H1 (cell line): ENCODE results near the gene ANKRD9. TPM values are rescaled to one million over a fixed set of nuclear protein-coding genes. Genes with fewer than 3 reads are reported as not detected.

Experiments
- CTCF ChIA-PET: fragments of 300-600 bp; sonication (Branson Sonifier 250); formaldehyde crosslinking; loops from one replicate; lab custom pipeline; 2021; ENCODE audit not compliant: partially characterized antibody; lab: Charles Lee
- POLR2A ChIA-PET: fragments of 300-600 bp; sonication (Branson Sonifier 250); formaldehyde crosslinking; loops from one replicate; lab custom pipeline; 2021; ENCODE audit warnings: inconsistent platforms; ENCODE audit not compliant: partially characterized antibody; lab: Charles Lee
- DNase-seq, 2 experiments: peaks; one replicate each; pipeline versions ENCODE4 v3.0.0 to v3.0.0-alpha.2; 2010 to 2022; ENCODE audit warnings: low spot score in 2 of 2, low read depth in 1 of 2, mixed read lengths in 1 of 2
- FAIRE-seq: peaks from 2 replicates; lab custom pipeline; 2011; peaks lifted over from hg19 to GRCh38; lab: Jason Lieb, UNC
- H2AFZ ChIP-seq: 2 replicates; pipeline ENCODE4 v1.8.1; 2012; ENCODE audit warnings: low read length, inconsistent platforms
- H2AK5ac ChIP-seq: 2 replicates; pipeline ENCODE4 v1.6.1; 2013; ENCODE audit warnings: low read depth, low read length
- H2BK120ac ChIP-seq: replicated peaks from 2 replicates; pipeline ENCODE3; 2013; ENCODE audit warnings: low read depth, low read length, inconsistent platforms
- H2BK12ac ChIP-seq: 2 replicates; pipeline ENCODE4 v1.6.1; 2013; ENCODE audit warnings: low read depth, low read length
- H2BK15ac ChIP-seq: 2 replicates; pipeline ENCODE4 v1.6.1; 2013; ENCODE audit warnings: low read length
- H2BK20ac ChIP-seq: 2 replicates; pipeline ENCODE4 v1.6.1; 2013; ENCODE audit warnings: low read length
- H2BK5ac ChIP-seq: 2 replicates; pipeline ENCODE4 v1.6.1; 2013; ENCODE audit warnings: low read depth, low read length
- H3K14ac ChIP-seq: 2 replicates; pipeline ENCODE4 v1.6.1; 2013; ENCODE audit warnings: inconsistent platforms; ENCODE audit not compliant: insufficient read length
- H3K18ac ChIP-seq: 2 replicates; pipeline ENCODE4 v1.6.1; 2013; ENCODE audit warnings: low read length; ENCODE audit errors: extremely low read depth
- H3K23ac ChIP-seq: 2 replicates; pipeline ENCODE4 v1.6.1; 2013; ENCODE audit warnings: inconsistent platforms; ENCODE audit not compliant: insufficient read length
- H3K23me2 ChIP-seq: 2 replicates; pipeline ENCODE4 v1.6.1; 2013; ENCODE audit warnings: low read depth, low read length
- H3K27ac ChIP-seq: 2 replicates; pipeline ENCODE4 v1.6.1; 2011; ENCODE audit warnings: low read depth, low read length, inconsistent platforms
- H3K27me3 ChIP-seq, 4 experiments: replicated peaks in 1 of 4; 1 replicate in 1 of 4; 2 replicates in 3 of 4; pipeline versions ENCODE4 v1.6.1 to v1.8.1; 2011 to 2013; ENCODE audit warnings: low read length in 3 of 4, mild to moderate bottlenecking in 3 of 4, inconsistent platforms in 2 of 4, mixed read lengths in 2 of 4, moderate library complexity in 1 of 4; ENCODE audit not compliant: control insufficient read depth in 3 of 4, insufficient read depth in 3 of 4; ENCODE audit errors: extremely low read depth in 1 of 4
- H3K36me3 ChIP-seq, 4 experiments: 2 replicates each; pipeline versions ENCODE4 v1.6.1 to v1.8.1; 2011 to 2013; ENCODE audit warnings: mild to moderate bottlenecking in 4 of 4, low read length in 3 of 4, moderate library complexity in 2 of 4, control low read depth in 1 of 4, inconsistent platforms in 1 of 4; ENCODE audit not compliant: insufficient read depth in 4 of 4, control insufficient read depth in 2 of 4
- H3K4ac ChIP-seq: replicated peaks from 2 replicates; pipeline ENCODE3; 2013; ENCODE audit warnings: low read length, low read depth, mixed read lengths, inconsistent platforms; ENCODE audit not compliant: insufficient read length
- H3K4me1 ChIP-seq, 4 experiments: replicated peaks in 1 of 4; 1 replicate in 1 of 4; 2 replicates in 3 of 4; pipeline versions ENCODE4 v1.6.1 to v1.8.1; 2011 to 2013; ENCODE audit warnings: low read length in 3 of 4, inconsistent platforms in 2 of 4, mixed read lengths in 1 of 4; ENCODE audit not compliant: insufficient read depth in 4 of 4, control insufficient read depth in 3 of 4
- H3K4me2 ChIP-seq, 2 experiments: 2 replicates each; pipeline versions ENCODE4 v1.6.1 to v1.8.1; 2011 to 2013; ENCODE audit warnings: low read depth in 2 of 2, low read length in 2 of 2, control low read depth in 1 of 2, inconsistent platforms in 1 of 2, mild to moderate bottlenecking in 1 of 2; ENCODE audit not compliant: insufficient read depth in 1 of 2
- H3K4me3 ChIP-seq, 4 experiments: fragments of 200-600, 300-600 bp in 1 of 4; sonication (generic), shearing (Covaris generic), sonication (Bioruptor Twin) in 1 of 4; 2 replicates each; pipeline versions ENCODE4 v1.5.1 to v1.8.1; 2011 to 2016; ENCODE audit warnings: low read length in 4 of 4, low read depth in 3 of 4, control low read depth in 2 of 4, inconsistent platforms in 2 of 4, mild to moderate bottlenecking in 2 of 4, mixed read lengths in 1 of 4, moderate library complexity in 1 of 4; ENCODE audit not compliant: insufficient read depth in 2 of 4; ENCODE audit errors: extremely low read depth in 1 of 4
- H3K56ac ChIP-seq: replicated peaks from 2 replicates; pipeline ENCODE3; 2013; ENCODE audit warnings: low read depth, mild to moderate bottlenecking, mixed read lengths, low read length, inconsistent platforms; ENCODE audit not compliant: insufficient read length
- H3K79me1 ChIP-seq: 2 replicates; pipeline ENCODE4 v1.6.1; 2013; ENCODE audit warnings: low read depth, low read length, control low read depth
- H3K79me2 ChIP-seq, 2 experiments: 2 replicates each; pipeline versions ENCODE4 v1.6.1 to v1.8.1; 2012 to 2013; ENCODE audit warnings: low read length in 2 of 2, mild to moderate bottlenecking in 2 of 2, inconsistent platforms in 1 of 2; ENCODE audit not compliant: insufficient read depth in 2 of 2, control insufficient read depth in 1 of 2
- H3K9ac ChIP-seq, 4 experiments: replicated peaks in 1 of 4; 1 replicate in 1 of 4; 2 replicates in 3 of 4; pipeline versions ENCODE4 v1.6.1 to v1.8.1; 2011 to 2013; ENCODE audit warnings: low read depth in 3 of 4, low read length in 3 of 4, control low read depth in 2 of 4, mild to moderate bottlenecking in 2 of 4, moderate library complexity in 2 of 4, inconsistent platforms in 1 of 4; ENCODE audit errors: extremely low read depth in 1 of 4
- H3K9me3 ChIP-seq, 2 experiments: 2 replicates each; pipeline versions ENCODE4 v1.6.1 to v1.8.1; 2012 to 2013; ENCODE audit warnings: mild to moderate bottlenecking in 2 of 2, moderate library complexity in 2 of 2, control low read depth in 1 of 2, inconsistent platforms in 1 of 2, low read depth in 1 of 2, low read length in 1 of 2, mixed read lengths in 1 of 2; ENCODE audit not compliant: insufficient read depth in 2 of 2
- H4K20me1 ChIP-seq, 2 experiments: replicated peaks in 1 of 2; 2 replicates each; pipeline versions ENCODE3 to v1.8.1; 2011 to 2013; ENCODE audit warnings: inconsistent platforms in 2 of 2, low read length in 2 of 2, mild to moderate bottlenecking in 1 of 2; ENCODE audit not compliant: insufficient read depth in 2 of 2, control insufficient read depth in 1 of 2
- H4K5ac ChIP-seq: 2 replicates; pipeline ENCODE4 v1.6.1; 2013; ENCODE audit warnings: low read length, low read depth, mixed read lengths, inconsistent platforms; ENCODE audit not compliant: insufficient read length
- H4K8ac ChIP-seq: 2 replicates; pipeline ENCODE4 v1.8.0; 2013; ENCODE audit warnings: mild to moderate bottlenecking, moderate library complexity, low read length, inconsistent platforms; ENCODE audit not compliant: insufficient read depth; ENCODE audit errors: extremely low read depth
- H4K91ac ChIP-seq: replicated peaks from 2 replicates; pipeline ENCODE3; 2013; ENCODE audit warnings: low read length, mixed read lengths, inconsistent platforms; ENCODE audit not compliant: insufficient read length
- BRCA1 ChIP-seq: IDR thresholded peaks from 2 replicates; pipeline ENCODE4 v1.6.1; 2012; ENCODE audit warnings: low read depth, low read length, improper control_type of control experiment
- CHD1 ChIP-seq: IDR thresholded peaks from 2 replicates; pipeline ENCODE4 v1.6.1; 2012; ENCODE audit warnings: low read depth, low read length, improper control_type of control experiment
- CREB1 ChIP-seq: IDR thresholded peaks from 2 replicates; pipeline ENCODE4 v1.6.1; 2012; ENCODE audit warnings: inconsistent platforms
- E2F6 ChIP-seq: IDR thresholded peaks from 2 replicates; pipeline ENCODE4 v1.6.1; 2012; ENCODE audit warnings: inconsistent platforms
- HDAC2 ChIP-seq, 2 experiments: fragments of 300-600 bp in 1 of 2; sonication (generic) in 1 of 2; IDR thresholded peaks; 2 replicates each; pipeline ENCODE4 v1.6.1; 2011 to 2012; ENCODE audit warnings: low read depth in 2 of 2, low read length in 2 of 2, mild to moderate bottlenecking in 2 of 2, moderate library complexity in 2 of 2, borderline replicate concordance in 1 of 2, inconsistent platforms in 1 of 2
- HDAC6 ChIP-seq: IDR thresholded peaks from one replicate; pipeline ENCODE4 v1.7.1; 2012; ENCODE audit warnings: low read depth, mild to moderate bottlenecking, inconsistent platforms, low read length, moderate library complexity
- JUND ChIP-seq: IDR thresholded peaks from 2 replicates; pipeline ENCODE4 v1.6.1; 2011; ENCODE audit warnings: mild to moderate bottlenecking, improper control_type of control experiment, low read length
- MAFK ChIP-seq: IDR thresholded peaks from 2 replicates; pipeline ENCODE4 v1.6.1; 2012; ENCODE audit warnings: low read depth, mild to moderate bottlenecking, improper control_type of control experiment, low read length
- POU5F1 ChIP-seq: IDR thresholded peaks from 2 replicates; pipeline ENCODE4 v1.6.1; 2011; ENCODE audit warnings: low read depth, mild to moderate bottlenecking, low read length, moderate library complexity
- SIRT6 ChIP-seq: IDR thresholded peaks from one replicate; pipeline ENCODE4 v1.7.1; 2012; ENCODE audit warnings: low read length, inconsistent platforms
- SP2 ChIP-seq: IDR thresholded peaks from 2 replicates; pipeline ENCODE4 v1.6.1; 2012; ENCODE audit warnings: mild to moderate bottlenecking, low read length, inconsistent platforms
- SRF ChIP-seq: IDR thresholded peaks from 2 replicates; pipeline ENCODE4 v1.6.1; 2011; ENCODE audit warnings: mild to moderate bottlenecking, low read depth, low read length, moderate library complexity
- TAF7 ChIP-seq: optimal IDR thresholded peaks from 2 replicates; pipeline ENCODE3; 2011; ENCODE audit warnings: low read depth, mild to moderate bottlenecking, inconsistent platforms, low read length, moderate library complexity, borderline replicate concordance
- WGBS, 2 experiments: shearing (Covaris generic) in 1 of 2; methylation state at CpG; one replicate each; pipeline versions ENCODE4 v1.1.6 to v1.1.7; 2013 to 2015; ENCODE audit warnings: low lambda C conversion rate in 2 of 2, mixed read lengths in 2 of 2, inconsistent platforms in 1 of 2, low coverage in 1 of 2, missing lambda C conversion rate in 1 of 2; ENCODE audit not compliant: insufficient replicate concordance in 2 of 2, insufficient coverage in 1 of 2, insufficient read length in 1 of 2; ENCODE audit errors: extremely low coverage in 1 of 2, missing lambda C conversion rate in 1 of 2; 5-methylcytosine and 5-hydroxymethylcytosine counted together
- polyA plus RNA-seq, 7 experiments: library from polyadenylated mRNA; depleted of rRNA in 3 of 7; stranded (reverse) in 5 of 7; unstranded in 2 of 7; fragments of >200 nt in 5 of 7; fragments of 200-250 nt in 2 of 7; gene quantifications; 1 replicate in 5 of 7; 2 replicates in 1 of 7; 4 replicates in 1 of 7; pipeline versions ENCODE4 v1.2.1 to v1.2.3, GENCODE V29; 2011 to 2013; ENCODE audit warnings: missing spikeins in 2 of 7, mixed read lengths in 2 of 7
- total RNA-seq: library from RNA; stranded (reverse); fragmentation: NEBNext Ultra II Directional; extraction: Animal tissue kit (Norgen Biotek cat#: 25700); gene quantifications from 2 replicates; pipeline ENCODE4 v1.2.1, GENCODE V29; 2021

Gene ANKRD9
- total and polyA plus RNA-seq, 2 of the 8 experiments (the other 6 are each of a cell fraction or from before 2014, with no cell fraction given): 37.0 to 41.8 TPM

DNA sequence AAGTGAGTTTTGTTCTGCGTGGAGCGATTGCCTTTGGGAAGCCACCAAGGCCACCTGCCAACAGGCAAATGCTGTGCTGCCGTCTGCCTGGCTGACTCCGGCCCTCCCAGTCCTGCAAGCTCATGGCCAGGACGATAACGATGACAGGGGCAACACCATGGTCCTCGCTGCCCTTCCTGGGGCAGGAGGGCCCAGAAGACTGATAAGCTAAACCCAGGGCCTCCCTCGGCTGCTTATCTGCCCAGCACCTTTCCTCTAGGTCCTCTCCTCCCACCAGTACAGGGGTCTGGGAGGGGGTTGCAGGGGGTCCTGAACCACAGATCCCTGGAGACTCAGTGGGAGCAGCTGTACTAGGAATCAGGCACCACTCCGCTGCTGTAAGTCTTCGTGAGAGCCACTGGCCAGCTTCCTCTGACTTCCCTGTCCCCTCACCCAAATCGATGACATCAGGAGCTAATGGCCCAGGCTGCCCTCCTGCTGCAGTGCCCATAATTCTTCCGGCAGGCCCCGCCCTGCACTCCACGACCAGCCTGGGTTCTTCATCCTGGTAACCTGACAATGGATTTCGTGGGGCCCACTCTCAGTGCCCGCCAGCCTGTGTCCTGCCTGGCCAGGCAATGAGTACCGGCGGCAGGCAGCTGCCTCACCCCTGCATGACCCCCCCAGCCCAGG, 5.1 kb downstream of the ANKRD9 start:
- Histone ChIP-seq H4K8ac (no peak overlapping the region; the same call in 1 of the 2 replicates), H2BK20ac (no peak overlapping the region), H3K36me3 (peaks cover 0 to 13% (median 6%) of the 10 kb centered on the region in 4 experiments; a peak in 6 of 8 replicates), H3K79me2 (no peaks in the 10 kb centered on the region), H3K4me3 (no peak overlapping the region), H3K56ac (no peak overlapping the region), H2BK15ac (no peak overlapping the region), H2BK12ac (no peak overlapping the region), H4K20me1 (peaks cover 0 to 1% of the 10 kb centered on the region in 2 experiments), H3K9ac (no peak overlapping the region), H2BK5ac (no peak overlapping the region; the same call in 1 of the 2 replicates), H4K91ac (no peak overlapping the region), H2AFZ (no peak overlapping the region), H3K18ac (no peak overlapping the region), H3K27me3 (no peaks in the 10 kb centered on the region), H3K79me1 (peaks cover 5% of the 10 kb centered on the region; the same call in 1 of the 2 replicates), H3K4me2 (no peak overlapping the region), H3K23me2 (peaks cover 8% of the 10 kb centered on the region; the same call in 1 of the 2 replicates), H4K5ac (no peak overlapping the region), H3K4me1 (peaks cover 0 to 8% (median 3%) of the 10 kb centered on the region in 4 experiments; a peak in 4 of 7 replicates), H3K9me3 (no peaks in the 10 kb centered on the region), H3K14ac (no peak overlapping the region), H3K27ac (no peak overlapping the region), H3K4ac (no peak overlapping the region), H2BK120ac (no peak overlapping the region), H2AK5ac (no peak overlapping the region), H3K23ac (no peak overlapping the region)
- FAIRE-seq: no peak
- ChIA-PET CTCF (interaction anchor here (0.8 to 1.0 kb wide), 3 partner anchors 12 to 307 kb away, joined by 3 read pairs; no protein-coding TSS in a partner anchor), POLR2A (interaction anchor here (0.8 to 1.3 kb wide), 2 partner anchors 11 to 87 kb away, joined by 3 read pairs; no protein-coding TSS in a partner anchor)
- no peak for DNase-seq
- 87% methylated on average over 17 of the region's 18 CpGs; no CpG with 5 or more reads in 1 of the 2 experiments for WGBS, 2 experiments
- TF ChIP-seq HDAC2 (IDR thresholded peaks at IDR 0.05; ENCODE audit: borderline replicate concordance in 1 of 2, low read depth in 2 of 2, low read length in 2 of 2) (no peak), JUND (no peak), E2F6 (no peak), SP2 (no peak), HDAC6 (no peak), BRCA1 (no peak), SIRT6 (no peak), MAFK (no peak), SRF (no peak), CHD1 (no peak), POU5F1 (no peak), TAF7 (no peak), CREB1 (no peak)
